GM21528 (cell line): ENCODE results near the gene TUBB4B.
A peak's percentile ranks its signal among the peaks of the same experiment; 100 is the strongest.
"Not testable (repeated sequence)": the region's sequence is repeated elsewhere in the genome, so short reads cannot be mapped to it uniquely, and the experiment has no call there.

Experiments
- ATAC-seq: cut with Tn5 transposase; IDR thresholded peaks from one replicate; pipeline ENCODE4 v1.9.1; 2021; ENCODE audit warnings: mild to moderate bottlenecking, moderate library complexity; ENCODE audit not compliant: unreplicated experiment, low FRiP score

Gene TUBB4B

DNA sequence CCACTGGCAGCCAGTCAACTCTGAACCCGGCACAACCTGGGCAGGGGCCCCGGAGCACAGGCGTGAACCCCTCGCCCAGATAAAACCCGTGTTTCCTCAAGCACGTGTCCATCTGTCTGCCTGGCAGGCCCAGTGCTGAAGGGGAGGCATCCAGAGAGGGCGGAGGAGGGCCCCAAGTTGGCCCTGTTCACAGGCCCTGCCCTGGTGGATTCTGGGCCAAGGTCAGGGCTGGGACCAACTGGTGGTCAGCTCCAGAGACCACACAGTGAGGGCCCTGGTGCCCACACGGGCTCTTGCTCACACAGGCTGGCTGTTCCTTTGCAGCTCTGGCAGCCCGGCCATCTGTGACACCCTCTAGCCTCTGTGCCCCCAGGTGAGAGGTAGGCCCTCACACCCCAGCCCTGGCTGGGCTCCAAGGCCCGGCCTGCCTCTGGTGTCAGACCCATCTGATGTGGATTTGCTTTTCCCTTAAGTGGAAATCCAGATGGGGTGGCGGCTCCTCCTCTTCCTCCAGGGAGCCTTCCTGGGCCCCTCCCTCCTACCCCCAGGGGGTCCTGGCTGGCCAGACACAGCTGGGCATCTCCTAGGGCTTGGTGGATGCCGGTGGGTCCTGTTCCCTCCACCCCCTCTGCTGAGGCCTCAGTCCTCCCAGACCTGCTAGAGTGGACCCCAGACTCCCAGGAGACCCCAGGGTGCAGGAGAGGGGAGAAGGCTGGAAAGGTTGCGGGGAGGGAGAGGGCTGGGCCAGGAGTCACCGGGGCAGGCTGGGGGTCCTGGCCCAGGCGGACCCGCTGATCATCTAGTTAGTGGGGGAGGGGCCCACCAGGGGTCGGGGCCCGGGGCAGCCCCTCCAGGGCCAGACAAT, 9.5 kb downstream of the TUBB4B start:
- no peak for ATAC-seq

GRCh38 chr9:137251194-137251461, 10.0 kb downstream of the TUBB4B start, which contains the start of gene STPG3:
STPG3 (plus strand) TSS chr9:137251286; CDS start chr9:137251287, 1 bp downstream.
- ATAC-seq: no peak

DNA sequence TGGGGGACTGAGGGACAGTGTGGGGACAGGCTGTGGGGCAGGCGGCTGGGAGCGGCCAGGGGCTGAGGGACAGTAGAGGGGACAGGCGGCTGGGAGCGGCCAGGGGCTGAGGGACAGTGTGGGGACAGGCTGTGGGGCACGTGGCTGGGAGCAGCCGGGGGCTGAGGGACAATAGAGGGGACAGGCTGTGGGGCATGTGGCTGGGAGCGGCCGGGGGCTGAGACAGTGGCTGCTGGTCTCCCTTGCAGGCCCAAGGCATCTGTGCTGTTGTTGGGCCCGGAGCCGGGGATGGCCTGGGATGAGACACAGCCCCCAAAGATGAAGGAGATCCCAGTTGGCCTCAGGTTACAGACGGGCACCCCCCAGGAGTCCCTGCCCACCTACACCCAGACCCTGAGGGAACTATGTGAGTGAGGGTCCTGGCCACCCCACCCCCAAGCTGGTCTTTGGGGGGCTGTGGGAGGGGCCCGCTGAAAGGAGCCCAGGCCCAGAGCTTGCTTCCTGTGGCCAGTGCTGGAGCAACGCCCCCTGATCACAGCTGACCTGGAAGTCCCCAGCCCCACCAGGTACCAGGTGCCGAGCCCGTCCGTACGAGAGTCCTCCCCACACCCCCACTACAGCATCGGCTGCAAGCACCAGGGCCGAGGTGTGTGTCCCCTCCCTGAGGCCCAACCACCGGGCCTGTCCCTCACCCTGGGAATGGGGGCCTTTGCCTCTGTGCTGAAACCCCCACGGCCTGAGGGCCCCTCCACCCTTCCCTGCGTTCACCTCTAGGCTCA, 10.6 kb downstream of the TUBB4B start:
- ATAC-seq: no peak

DNA sequence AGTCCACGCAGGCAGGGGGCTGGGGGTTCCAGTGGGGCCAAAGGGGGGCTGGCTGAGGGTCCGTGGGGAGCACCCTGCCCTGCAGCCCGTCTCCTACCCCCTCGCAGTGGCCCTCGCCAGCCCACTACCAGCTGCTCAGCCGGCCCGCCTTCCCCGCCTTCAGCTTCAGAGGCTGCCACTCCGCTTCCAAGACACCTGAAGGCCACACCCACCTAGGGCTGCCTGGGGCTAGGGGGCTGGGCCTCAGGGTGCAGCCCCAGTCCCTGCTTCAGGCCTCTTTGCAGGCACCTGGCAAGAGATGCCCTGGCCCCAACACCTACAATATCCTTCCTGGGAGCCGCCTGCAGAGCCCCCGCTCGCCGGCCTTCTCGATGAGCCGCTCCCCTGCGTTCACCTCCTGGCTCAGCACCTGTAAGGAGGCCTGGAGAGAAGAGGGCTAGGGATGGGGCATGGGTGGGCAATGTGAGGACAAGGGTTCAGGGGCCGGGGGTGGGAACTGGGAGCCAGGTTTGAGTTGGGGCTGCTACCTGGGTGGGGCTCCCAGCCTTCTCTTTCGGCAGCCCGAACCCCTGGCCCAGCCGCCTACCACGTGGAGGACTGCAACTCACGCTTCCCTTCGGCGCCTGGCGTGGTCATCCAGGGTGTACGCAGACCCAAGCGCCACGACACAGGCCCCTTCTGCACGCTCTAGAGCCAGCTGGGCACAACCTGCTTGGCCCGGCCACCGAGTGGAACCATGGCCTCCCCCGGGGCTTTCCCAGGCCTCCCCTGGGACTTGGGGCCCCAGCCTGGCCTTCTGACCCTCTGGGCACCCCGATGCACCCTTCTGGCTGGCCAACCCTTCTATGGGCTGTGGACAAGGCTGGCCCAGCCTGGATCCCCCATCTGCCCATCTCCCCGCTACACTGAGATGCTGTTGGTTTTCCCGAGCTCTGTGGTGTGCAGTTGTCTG, 11.7 kb downstream of the TUBB4B start:
- ATAC-seq: no peak

DNA sequence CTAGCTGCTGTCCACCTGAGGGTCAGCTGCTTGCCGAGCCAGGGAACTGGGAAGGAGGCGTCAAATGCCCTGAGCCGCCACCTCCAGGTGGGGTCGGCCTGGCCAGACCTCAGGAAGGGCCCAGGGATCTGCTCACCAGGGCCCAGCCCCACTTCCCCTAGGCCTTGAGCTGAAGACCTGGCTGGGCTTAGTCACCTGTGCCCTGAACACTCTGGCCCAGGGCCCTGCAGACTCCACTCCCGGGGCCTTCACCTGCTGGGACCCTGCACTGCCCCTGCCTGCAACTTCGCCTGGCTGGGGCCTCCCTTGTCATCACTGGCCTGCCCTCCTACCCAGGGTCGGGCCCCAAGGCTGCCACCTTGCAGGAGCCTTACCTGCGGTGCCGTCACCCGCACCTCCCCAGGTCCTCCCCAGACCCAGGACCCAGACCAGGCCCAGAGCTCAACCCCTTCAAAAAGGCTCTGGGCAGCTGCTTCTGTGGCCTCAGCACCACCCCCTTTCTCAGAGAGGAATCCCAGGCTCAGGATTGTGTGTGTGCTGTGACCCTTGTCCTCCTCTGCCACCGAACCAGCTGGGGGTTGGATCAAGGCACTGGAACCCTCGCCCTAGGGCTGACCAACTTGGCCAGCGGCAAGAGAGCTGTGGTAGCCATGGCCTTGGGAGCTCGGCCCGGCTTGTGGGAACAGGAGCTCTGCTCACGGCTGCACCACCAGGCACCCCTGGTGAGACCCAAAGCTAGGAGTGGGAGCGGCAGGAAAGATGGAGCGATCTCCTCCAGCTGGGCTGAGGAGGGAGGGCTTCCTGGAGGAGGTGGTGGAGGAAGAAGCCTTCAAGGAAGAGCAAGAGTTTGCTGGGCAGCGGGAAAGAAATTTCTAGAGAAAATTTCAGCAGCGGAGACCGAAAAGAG, 12.9 kb downstream of the TUBB4B start:
- ATAC-seq: no peak

GRCh38 chr9:137254624-137255447, 13.7 kb downstream of the TUBB4B start, which contains the start of gene NELFB:
NELFB (plus strand) TSS chr9:137255327.
- ATAC-seq: peak; percentile 66

DNA sequence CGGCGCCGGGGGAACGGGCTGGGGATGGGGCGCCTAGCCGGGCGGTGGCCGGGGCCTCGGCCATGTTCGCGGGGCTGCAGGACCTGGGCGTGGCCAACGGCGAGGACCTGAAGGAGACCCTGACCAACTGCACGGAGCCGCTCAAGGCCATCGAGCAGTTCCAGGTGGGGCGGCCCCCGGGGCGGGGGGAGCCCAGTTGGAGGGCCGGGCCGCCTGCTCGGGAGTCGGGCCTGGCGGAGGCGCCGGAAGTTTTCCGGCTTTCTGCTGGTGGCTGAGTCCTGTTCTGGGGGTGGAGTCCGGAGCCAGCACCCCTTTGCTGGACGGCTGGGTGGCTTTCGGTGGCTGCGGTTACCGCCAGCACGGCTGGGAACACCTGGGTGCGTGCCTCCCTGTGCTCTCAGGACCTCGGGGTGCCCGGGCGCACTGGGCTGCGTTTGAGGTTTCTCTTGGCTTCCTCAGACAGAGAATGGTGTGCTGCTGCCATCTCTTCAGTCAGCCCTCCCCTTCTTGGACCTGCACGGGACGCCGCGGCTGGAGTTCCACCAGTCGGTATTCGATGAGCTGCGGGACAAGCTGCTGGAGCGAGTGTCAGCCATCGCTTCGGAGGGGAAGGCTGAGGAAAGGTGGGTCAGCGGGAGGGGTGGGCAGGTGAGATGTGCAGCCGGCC, 14.5 kb downstream of the TUBB4B start:
- ATAC-seq: peak; percentile 33

DNA sequence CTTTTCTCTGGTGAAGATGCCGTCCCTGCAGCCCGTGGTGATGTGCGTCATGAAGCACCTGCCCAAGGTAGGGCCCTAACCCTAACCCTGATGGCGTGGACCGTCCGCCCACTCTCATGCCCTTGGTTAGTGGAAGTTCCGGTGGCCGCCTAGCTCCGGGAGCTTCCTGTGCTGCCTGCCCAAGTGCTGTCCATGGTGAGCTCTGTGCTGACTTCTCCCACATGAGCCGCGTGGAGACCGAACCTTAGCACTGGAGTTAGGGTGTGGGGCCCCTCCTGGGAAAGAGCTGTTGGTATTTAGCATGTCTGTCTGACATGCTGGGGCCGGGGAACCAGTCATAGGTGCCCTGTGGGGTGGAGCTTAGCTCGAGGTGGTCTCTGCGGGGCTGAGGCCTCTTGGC, 15.3 kb downstream of the TUBB4B start:
- ATAC-seq: no peak

DNA sequence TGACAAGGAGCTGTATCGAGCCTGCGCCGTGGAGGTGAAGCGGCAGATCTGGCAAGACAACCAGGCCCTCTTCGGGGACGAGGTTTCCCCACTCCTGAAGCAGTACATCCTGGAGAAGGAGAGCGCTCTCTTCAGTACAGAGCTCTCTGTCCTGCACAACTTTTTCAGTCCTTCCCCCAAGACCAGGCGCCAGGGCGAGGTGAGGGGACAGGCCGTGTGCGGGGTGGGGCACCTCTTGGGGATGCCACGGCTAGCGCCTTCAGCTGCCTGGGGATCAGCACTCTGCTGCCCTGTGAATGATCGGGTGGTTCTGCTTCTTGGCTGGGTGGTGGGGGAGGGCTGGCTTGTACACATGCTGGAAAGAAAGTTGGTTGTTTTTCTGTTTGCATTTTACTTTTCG, 15.8 kb downstream of the TUBB4B start:
- ATAC-seq: no peak

DNA sequence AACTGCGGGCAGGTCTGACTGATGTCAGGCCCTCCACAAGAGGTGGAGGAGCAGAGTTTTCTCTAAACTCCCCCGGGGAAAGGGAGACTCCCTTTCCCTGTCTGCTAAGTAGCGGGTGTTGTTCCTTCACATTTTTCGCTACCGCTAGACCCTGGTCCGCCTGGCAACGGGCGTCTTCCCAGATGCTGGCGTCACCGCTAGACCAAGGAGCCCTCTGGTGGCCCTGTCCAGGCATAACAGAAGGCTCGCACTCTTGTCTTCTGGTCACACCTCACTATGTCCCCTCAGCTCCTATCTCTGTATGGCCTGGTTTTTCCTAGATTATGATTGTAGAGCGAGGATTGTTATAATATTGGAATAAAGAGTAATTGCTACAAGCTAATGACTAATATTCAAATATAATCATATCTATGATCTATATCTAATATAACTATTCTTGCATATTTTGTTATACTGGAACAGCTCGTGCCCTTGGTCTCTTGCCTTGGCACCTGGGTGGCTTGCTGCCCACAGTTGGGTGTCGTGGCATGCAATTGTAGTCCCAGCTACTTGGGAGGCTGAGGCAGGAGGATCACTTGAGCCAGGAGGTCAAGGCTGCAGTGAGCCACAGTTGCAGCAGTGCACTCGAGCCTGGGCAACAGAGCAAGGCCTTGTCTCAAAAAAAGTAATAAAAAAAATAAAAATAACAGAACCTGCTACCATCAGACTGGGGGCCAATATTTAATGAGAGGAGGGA, 21.3 kb downstream of the TUBB4B start:
- ATAC-seq: not testable (repeated sequence)

GRCh38 chr9:137262909-137263285, 21.8 kb downstream of the TUBB4B start:
- no peak for ATAC-seq

DNA sequence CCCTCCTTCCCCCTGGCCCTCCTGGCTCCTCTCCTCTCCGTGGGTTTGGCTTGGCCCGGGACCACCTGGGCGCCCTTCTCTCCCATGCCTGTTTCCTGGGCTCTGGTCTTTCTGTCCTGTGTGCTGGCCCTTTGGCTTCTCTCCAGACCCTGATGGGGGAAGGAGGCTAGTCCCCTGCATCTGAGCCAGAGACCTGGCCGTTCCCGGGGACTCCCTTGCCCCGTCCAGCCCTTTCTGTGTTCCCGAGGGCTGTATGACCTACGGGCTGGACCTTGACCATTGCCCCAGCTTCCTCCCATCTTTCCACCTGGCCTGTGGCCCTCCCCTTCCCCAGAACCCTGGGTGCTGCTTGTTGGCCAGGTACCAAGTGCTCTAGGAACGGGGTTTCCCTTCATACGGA, 22.4 kb downstream of the TUBB4B start:
- no peak for ATAC-seq

DNA sequence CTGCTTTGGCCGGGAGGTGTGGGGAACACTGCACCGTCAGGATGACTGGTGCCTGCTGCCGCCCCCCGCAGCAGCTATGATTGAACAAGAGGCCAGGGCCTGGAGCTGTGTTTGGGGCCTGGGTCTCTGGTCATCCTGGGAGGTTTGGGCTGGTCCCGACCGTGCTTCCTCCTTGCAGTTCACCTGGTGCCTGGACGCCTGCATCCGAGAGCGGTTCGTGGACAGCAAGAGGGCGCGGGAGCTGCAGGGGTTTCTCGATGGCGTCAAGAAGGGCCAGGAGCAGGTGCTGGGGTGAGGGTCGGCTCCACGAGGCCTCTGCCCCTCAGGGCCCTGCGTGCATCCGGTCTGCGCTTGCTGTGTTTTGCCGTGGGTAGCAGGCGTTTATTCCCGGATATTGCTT, 23.0 kb downstream of the TUBB4B start:
- no peak for ATAC-seq

- no peak for ATAC-seq
Observed at GRCh38 chr9:137265496-137266161, 24.5 kb downstream of the TUBB4B start.

GRCh38 chr9:137266162-137266527, 25.1 kb downstream of the TUBB4B start:
- ATAC-seq: no peak

DNA sequence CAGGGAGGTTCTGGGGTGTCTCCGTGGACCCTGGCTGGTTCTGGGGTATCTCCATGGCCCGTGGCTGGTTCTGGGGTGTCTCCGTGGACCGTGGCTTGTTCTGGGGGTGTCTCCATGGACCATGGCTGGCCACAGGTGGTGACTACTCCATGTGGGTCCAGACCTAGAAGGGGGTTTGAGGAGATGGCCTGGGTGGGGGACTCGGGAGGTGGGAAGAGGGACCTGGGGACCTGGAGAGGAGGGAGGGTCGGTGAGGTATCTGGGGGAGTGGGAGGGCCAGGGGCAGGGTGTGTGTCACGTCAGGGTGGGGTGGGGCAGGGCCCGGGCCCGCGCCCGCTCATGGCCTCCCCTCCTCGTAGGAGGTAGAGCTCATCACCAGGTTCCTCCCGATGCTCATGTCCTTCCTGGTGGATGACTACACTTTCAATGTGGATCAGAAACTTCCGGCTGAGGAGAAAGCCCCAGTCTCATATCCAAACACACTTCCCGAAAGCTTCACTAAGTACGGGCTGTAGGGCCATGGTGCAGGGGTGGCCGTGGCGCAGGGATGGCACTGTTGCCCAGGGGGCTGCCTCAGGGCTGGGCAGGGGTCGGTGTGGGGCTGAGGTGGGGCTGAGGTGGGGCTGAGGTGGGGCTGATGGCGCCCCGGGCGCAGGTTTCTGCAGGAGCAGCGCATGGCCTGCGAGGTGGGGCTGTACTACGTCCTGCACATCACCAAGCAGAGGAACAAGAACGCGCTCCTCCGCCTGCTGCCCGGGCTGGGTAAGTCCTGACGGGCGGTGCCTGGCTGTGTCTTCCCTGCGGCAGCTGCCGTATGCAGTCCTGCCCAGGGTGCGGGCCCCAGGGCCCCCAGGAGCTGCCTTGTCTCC, 25.7 kb downstream of the TUBB4B start:
- ATAC-seq: no peak
